Tibial nerve (tissue), 4 donors: Measurements from ENCODE around the gene HSBP1. TPM values are rescaled to one million over a fixed set of nuclear protein-coding genes. Genes with fewer than 3 reads are reported as not detected.

Source experiments
- DNase-seq, 2 donors: peaks; one replicate each; pipeline ENCODE4 v3.0.0-alpha.2; 2019; ENCODE audit warnings: low spot score in 2 of 2
- H3K27ac ChIP-seq, 4 donors: fragments of 200-600 bp; sonication (generic) in 3 of 4; one replicate each; pipeline ENCODE4 v1.5.1; 2017 to 2019; ENCODE audit warnings: mild to moderate bottlenecking in 1 of 4
- H3K27me3 ChIP-seq, 2 donors: fragments of 200-600 bp; sonication (generic) in 1 of 2; one replicate each; pipeline versions ENCODE4 v1.5.1 to v1.6.0; 2017 to 2019
- H3K36me3 ChIP-seq, 3 donors: fragments of 200-600 bp; sonication (generic); one replicate each; pipeline ENCODE4 v1.5.1; 2018 to 2019
- H3K4me1 ChIP-seq, 4 donors: fragments of 200-600 bp; sonication (generic) in 3 of 4; one replicate each; pipeline ENCODE4 v1.5.1; 2017 to 2019
- H3K4me3 ChIP-seq, 4 donors: fragments of 200-600 bp; sonication (generic) in 3 of 4; one replicate each; pipeline ENCODE4 v1.5.1; 2017 to 2019; ENCODE audit warnings: mild to moderate bottlenecking in 1 of 4, moderate library complexity in 1 of 4
- H3K9me3 ChIP-seq, 4 donors: fragments of 200-600 bp; sonication (generic) in 3 of 4; one replicate each; pipeline ENCODE4 v1.5.1; 2017 to 2019
- EP300 ChIP-seq, 2 donors: sonication (generic); formaldehyde crosslinking; IDR thresholded peaks; one replicate each; pipeline ENCODE4 v1.6.1; 2017; ENCODE audit warnings: antibody characterized with exemption in 2 of 2, mild to moderate bottlenecking in 1 of 2
- POLR2A ChIP-seq, 2 donors: fragments of 450-650 bp; IDR thresholded peaks; one replicate each; pipeline ENCODE4 v1.6.1; 2017; ENCODE audit warnings: antibody characterized with exemption in 2 of 2, mild to moderate bottlenecking in 2 of 2, moderate library complexity in 2 of 2
- WGBS, 2 donors: methylation state at CpG; one replicate each; pipeline ENCODE4 v1.1.5; 2018; 5-methylcytosine and 5-hydroxymethylcytosine counted together
- total RNA-seq, 4 donors: library from RNA; depleted of rRNA; stranded (reverse); fragments of >200 nt; gene quantifications; one replicate each; pipeline ENCODE4 v1.1.0, GENCODE V29; 2016
- TF ChIP-seq, protein P1 (sequence below), 5 experiments: fragments of 200-600 bp in 3 of 5; fragments of 450-650 bp in 2 of 5; sonication (generic) in 3 of 5; IDR thresholded peaks; one replicate each; pipeline ENCODE4 v1.5.1; 2016 to 2019; ENCODE audit warnings: antibody characterized with exemption in 5 of 5, mild to moderate bottlenecking in 3 of 5, moderate library complexity in 2 of 5

HSBP1 gene
- total RNA-seq, 4 donors from 2014 or later = 7.3 to 12.6 (median 8.5) TPM

DNA sequence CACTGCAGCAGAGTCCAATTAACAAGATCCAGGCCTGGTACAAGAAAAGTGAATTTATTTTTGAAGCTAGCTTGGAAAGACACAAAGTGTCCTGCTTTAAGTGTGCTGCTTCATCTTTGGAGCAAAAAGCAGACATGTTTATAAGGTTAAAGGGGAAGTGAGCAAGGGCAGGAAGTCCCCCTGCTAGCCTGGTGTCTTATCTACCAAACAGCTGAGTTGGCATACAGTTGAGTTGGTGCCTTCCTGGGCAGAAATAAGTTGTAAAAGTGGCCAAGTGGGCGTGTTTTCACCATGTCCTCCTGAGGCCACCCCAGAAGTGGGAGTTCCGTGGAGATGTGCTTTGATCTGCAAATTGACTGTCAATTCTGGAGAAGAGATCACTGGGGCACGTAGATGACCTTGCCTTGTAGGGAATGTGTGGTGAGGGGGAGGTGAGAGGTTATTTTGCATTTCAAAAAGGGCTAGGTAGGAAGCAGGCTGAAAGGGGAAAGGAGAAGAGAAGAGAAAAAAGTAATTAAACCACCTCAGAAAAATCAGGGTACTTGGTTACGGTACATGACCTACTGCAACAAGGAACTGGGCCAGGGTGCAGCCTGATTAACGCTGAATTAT lies 38.3 kb upstream of the HSBP1 start:
- H3K4me1 ChIP-seq = peaks cover 0 to 7% (median 0%) of the 10 kb centered on the region in 4 donors
- no peaks in the 10 kb centered on the region for H3K9me3 ChIP-seq
- no peak for TF ChIP-seq EP300 (IDR thresholded peaks at IDR 0.05)
- TF ChIP-seq POLR2A (IDR thresholded peaks at IDR 0.05) = no peak
- TF ChIP-seq, protein P1, sequence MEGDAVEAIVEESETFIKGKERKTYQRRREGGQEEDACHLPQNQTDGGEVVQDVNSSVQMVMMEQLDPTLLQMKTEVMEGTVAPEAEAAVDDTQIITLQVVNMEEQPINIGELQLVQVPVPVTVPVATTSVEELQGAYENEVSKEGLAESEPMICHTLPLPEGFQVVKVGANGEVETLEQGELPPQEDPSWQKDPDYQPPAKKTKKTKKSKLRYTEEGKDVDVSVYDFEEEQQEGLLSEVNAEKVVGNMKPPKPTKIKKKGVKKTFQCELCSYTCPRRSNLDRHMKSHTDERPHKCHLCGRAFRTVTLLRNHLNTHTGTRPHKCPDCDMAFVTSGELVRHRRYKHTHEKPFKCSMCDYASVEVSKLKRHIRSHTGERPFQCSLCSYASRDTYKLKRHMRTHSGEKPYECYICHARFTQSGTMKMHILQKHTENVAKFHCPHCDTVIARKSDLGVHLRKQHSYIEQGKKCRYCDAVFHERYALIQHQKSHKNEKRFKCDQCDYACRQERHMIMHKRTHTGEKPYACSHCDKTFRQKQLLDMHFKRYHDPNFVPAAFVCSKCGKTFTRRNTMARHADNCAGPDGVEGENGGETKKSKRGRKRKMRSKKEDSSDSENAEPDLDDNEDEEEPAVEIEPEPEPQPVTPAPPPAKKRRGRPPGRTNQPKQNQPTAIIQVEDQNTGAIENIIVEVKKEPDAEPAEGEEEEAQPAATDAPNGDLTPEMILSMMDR (IDR thresholded peaks at IDR 0.05) = no peak
- no peak for DNase-seq
- 61 to 76% methylated on average over 5 of the region's 5 CpGs for WGBS, 2 donors
- no peak overlapping the region for H3K27ac ChIP-seq
- H3K4me3 ChIP-seq = no peak overlapping the region
- no peaks in the 10 kb centered on the region for H3K27me3 ChIP-seq
- no peaks in the 10 kb centered on the region for H3K36me3 ChIP-seq

DNA sequence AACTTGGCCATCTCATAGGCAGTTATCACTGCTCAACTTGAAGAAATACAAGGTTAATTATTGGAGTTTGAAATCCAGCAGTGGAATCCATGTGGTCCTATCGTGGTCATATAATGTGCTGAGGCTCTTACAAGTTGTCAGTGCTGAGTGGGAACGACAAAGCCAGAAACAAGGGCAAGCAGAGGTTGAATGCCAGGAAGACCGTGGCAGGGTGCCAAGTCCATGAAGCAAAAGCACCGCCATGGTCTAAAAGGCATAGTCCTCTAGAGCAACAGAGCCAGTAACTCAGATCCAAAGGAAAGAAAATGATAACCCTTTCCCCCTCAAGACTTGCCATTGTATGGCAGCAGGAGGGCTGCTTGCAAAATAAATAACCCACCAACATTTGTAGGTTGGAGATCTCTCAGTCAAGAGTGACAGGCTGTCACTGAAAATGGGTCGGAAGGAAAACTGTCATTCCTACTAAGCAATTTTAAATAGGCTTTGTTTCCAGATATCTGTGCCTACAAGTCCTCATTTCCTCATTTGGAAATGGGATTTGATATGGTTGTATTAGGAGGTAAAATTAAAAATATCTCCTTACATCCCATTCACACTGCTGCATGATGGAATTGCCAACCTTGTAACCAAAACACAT lies 36.4 kb upstream of the HSBP1 start:
- no peaks in the 10 kb centered on the region for H3K9me3 ChIP-seq
- no peak overlapping the region for H3K4me3 ChIP-seq
- DNase-seq = peak in 1 of 2 donors; percentile 19
- peaks cover 0 to 7% (median 0%) of the 10 kb centered on the region in 4 donors for H3K4me1 ChIP-seq
- H3K27ac ChIP-seq = no peak overlapping the region
- H3K36me3 ChIP-seq = no peaks in the 10 kb centered on the region
- 41 to 42% methylated on average over 5 of the region's 5 CpGs for WGBS, 2 donors
- TF ChIP-seq POLR2A (IDR thresholded peaks at IDR 0.05) = no peak
- no peak for TF ChIP-seq EP300 (IDR thresholded peaks at IDR 0.05)
- TF ChIP-seq, protein P1 (IDR thresholded peaks at IDR 0.05) = no peak
- H3K27me3 ChIP-seq = no peaks in the 10 kb centered on the region

DNA sequence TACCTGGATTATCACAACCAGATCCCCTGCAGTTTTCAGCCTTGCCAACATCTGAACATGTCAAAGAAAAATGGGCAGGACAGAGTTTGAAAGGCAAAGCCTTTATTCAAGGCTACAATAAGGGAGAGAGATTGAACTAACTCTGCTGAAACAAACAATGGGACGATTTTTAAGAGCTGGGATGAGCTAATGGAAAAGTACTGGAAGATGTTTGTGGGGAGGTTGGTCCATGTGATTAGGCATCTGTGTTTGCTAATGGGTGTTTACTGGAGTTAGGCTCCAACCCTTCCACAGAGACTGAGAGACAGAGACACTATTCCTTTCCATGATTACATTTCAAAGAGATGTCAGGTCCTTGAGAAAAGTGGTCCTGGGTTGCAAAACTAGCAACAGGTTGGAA lies 35.0 kb upstream of the HSBP1 start:
- Histone ChIP-seq H3K4me3 (no peak overlapping the region), H3K4me1 (peaks cover 0 to 7% (median 0%) of the 10 kb centered on the region in 4 donors), H3K27ac (no peak overlapping the region), H3K9me3 (no peaks in the 10 kb centered on the region), H3K27me3 (no peaks in the 10 kb centered on the region), H3K36me3 (no peaks in the 10 kb centered on the region)
- DNase-seq = no peak
- TF ChIP-seq, protein P1 (IDR thresholded peaks at IDR 0.05) = no peak
- TF ChIP-seq EP300 (IDR thresholded peaks at IDR 0.05) (no peak), POLR2A (IDR thresholded peaks at IDR 0.05) (no peak)
- WGBS, 2 donors = 16 to 21% methylated on average over 1 of the region's 1 CpG

DNA sequence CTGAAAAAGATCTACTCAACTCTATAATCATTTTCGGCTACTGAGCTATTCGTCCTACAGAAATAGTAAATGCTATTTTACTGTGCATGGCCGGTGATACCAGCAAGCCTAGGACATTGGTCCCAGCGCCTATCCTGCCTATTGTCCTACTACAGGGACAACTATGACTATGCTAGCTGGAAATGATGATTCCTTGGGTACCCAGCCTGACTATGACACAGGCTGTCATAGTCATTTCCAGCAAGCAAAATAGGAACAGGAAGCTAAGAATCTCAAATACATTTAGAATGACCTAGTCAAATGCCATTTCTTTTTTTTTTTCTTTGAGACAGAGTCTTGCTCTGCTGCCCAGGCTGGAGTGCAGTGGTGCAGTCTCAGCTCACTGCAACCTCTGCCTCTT lies 33.7 kb upstream of the HSBP1 start:
- no peak overlapping the region for H3K27ac ChIP-seq
- no peak for DNase-seq
- H3K36me3 ChIP-seq = no peaks in the 10 kb centered on the region
- H3K4me1 ChIP-seq = peaks cover 0 to 12% (median 0%) of the 10 kb centered on the region in 4 donors
- 89 to 92% methylated on average over 4 of the region's 4 CpGs for WGBS, 2 donors
- TF ChIP-seq EP300 (IDR thresholded peaks at IDR 0.05) = no peak
- TF ChIP-seq POLR2A (IDR thresholded peaks at IDR 0.05) = no peak
- TF ChIP-seq, protein P1 (IDR thresholded peaks at IDR 0.05) = no peak
- no peaks in the 10 kb centered on the region for H3K27me3 ChIP-seq
- no peak overlapping the region for H3K4me3 ChIP-seq
- H3K9me3 ChIP-seq = no peaks in the 10 kb centered on the region

DNA sequence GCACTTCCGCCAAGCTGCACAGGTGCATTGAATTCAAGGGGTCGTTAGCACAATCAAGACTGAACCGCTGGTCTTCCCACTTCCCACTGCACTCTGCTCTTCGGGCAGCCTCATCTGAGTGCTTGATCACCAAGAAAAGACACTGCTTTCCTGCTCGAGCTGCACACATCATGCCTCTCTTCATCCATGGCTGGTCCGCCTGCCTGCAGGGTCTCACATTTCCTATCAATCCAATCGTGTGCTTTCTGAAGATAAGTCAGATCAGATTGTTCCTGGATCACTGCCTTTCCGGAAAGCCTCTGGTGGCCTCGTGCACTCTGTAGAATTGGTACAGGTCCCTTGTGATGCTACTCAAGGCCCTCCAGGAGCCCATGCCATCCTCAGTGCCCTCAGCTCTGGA lies 30.8 kb upstream of the HSBP1 start:
- no peaks in the 10 kb centered on the region for H3K27me3 ChIP-seq
- no peak overlapping the region for H3K4me3 ChIP-seq
- H3K9me3 ChIP-seq = no peaks in the 10 kb centered on the region
- TF ChIP-seq EP300 (IDR thresholded peaks at IDR 0.05) (no peak), POLR2A (IDR thresholded peaks at IDR 0.05) (no peak)
- TF ChIP-seq, protein P1 (IDR thresholded peaks at IDR 0.05) = no peak
- H3K27ac ChIP-seq = no peak overlapping the region
- no peak for DNase-seq
- 86 to 89% methylated on average over 9 of the region's 9 CpGs for WGBS, 2 donors
- no peaks in the 10 kb centered on the region for H3K36me3 ChIP-seq
- peaks cover 0 to 21% (median 5%) of the 10 kb centered on the region in 4 donors for H3K4me1 ChIP-seq
